Breast epithelium (tissue), 4 donors: ENCODE measurements around the gene MAPK1. TPM values are rescaled to one million over a fixed set of nuclear protein-coding genes. Genes with fewer than 3 reads are reported as not detected.

Experiments
- DNase-seq, 2 donors: peaks; one replicate each; pipeline ENCODE4 v3.0.0-alpha.2; 2019; ENCODE audit warnings: low spot score in 2 of 2
- H3K27ac ChIP-seq, 2 donors: fragments of 200-600 bp; sonication (generic) in 1 of 2; one replicate each; pipeline ENCODE4 v1.5.1; 2016 to 2019; ENCODE audit warnings: mild to moderate bottlenecking in 1 of 2
- H3K27me3 ChIP-seq, 2 donors: fragments of 200-600 bp; sonication (generic) in 1 of 2; one replicate each; pipeline versions ENCODE4 v1.5.1 to v1.6.0; 2017 to 2019; ENCODE audit warnings: control low read depth in 1 of 2, mild to moderate bottlenecking in 1 of 2
- H3K36me3 ChIP-seq: fragments of 200-600 bp; one replicate; pipeline ENCODE4 v1.5.1; 2019
- H3K4me1 ChIP-seq, 2 donors: fragments of 200-600 bp; sonication (generic); one replicate each; pipeline ENCODE4 v1.5.1; 2016 to 2019; ENCODE audit warnings: control low read depth in 1 of 2
- H3K4me3 ChIP-seq, 3 donors: fragments of 200-600 bp; sonication (generic); 1 replicate in 2 of 3; 2 replicates in 1 of 3; pipeline ENCODE4 v1.5.1; 2016 to 2019; ENCODE audit warnings: mild to moderate bottlenecking in 3 of 3, moderate library complexity in 2 of 3
- H3K9me3 ChIP-seq, 2 donors: fragments of 200-600 bp; sonication (generic) in 1 of 2; one replicate each; pipeline ENCODE4 v1.5.1; 2016 to 2019; ENCODE audit warnings: control low read depth in 1 of 2
- CTCF ChIP-seq, 3 donors: fragments of 450-650 bp; IDR thresholded peaks; one replicate each; pipeline ENCODE4 v1.5.1; 2016 to 2017; ENCODE audit warnings: antibody characterized with exemption in 3 of 3, mild to moderate bottlenecking in 3 of 3, moderate library complexity in 3 of 3
- POLR2A ChIP-seq: fragments of 450-650 bp; IDR thresholded peaks from one replicate; pipeline ENCODE4 v1.6.1; 2016; ENCODE audit warnings: antibody characterized with exemption, mild to moderate bottlenecking, moderate library complexity
- POLR2AphosphoS5 ChIP-seq, 3 donors: sonication (generic); formaldehyde crosslinking; IDR thresholded peaks; one replicate each; pipeline ENCODE4 v1.6.1; 2017; ENCODE audit warnings: antibody characterized with exemption in 3 of 3
- intact Hi-C: fragments of 100-400 bp; cut with DNase I; formaldehyde crosslinking; loops from one replicate; pipeline ENCODE4 v1.15.1; 2023; ENCODE audit warnings: low total_unique reads
- total RNA-seq, 3 donors: library from RNA; depleted of rRNA; stranded (reverse); fragments of >200 nt; gene quantifications; one replicate each; pipeline ENCODE4 v1.1.0, GENCODE V29; 2016

MAPK1 gene
- total RNA-seq, 3 donors from 2014 or later: 43.3 to 49.9 (median 44.0) TPM

DNA sequence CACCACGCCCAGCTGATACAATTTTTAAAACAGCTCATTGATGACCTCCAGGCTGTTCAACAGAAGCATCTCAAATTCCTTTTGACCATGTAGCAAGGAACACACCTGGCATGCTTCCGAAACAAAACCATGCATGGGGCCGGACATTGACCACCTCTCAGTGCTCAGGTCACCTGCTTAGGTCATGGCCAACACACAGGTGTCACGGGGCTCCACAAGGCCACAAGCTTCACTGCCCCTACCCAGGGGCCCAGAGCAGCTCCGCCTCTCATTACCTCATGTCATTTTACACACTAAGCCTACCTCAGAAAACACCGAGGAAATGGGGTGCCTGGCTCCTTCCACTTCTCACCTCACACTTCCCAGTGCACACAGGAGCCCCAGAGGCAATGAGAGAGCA is 158.5 kb downstream of the MAPK1 start:
- H3K4me1 ChIP-seq: no peaks in the 10 kb centered on the region
- H3K9me3 ChIP-seq: no peaks in the 10 kb centered on the region
- no peak for TF ChIP-seq POLR2AphosphoS5 (IDR thresholded peaks at IDR 0.05)
- no peak overlapping the region for H3K4me3 ChIP-seq
- no peak overlapping the region for H3K27ac ChIP-seq
- H3K27me3 ChIP-seq: no peaks in the 10 kb centered on the region
- intact Hi-C loops: no loop called here
- H3K36me3 ChIP-seq: no peaks in the 10 kb centered on the region
- no peak for DNase-seq

DNA sequence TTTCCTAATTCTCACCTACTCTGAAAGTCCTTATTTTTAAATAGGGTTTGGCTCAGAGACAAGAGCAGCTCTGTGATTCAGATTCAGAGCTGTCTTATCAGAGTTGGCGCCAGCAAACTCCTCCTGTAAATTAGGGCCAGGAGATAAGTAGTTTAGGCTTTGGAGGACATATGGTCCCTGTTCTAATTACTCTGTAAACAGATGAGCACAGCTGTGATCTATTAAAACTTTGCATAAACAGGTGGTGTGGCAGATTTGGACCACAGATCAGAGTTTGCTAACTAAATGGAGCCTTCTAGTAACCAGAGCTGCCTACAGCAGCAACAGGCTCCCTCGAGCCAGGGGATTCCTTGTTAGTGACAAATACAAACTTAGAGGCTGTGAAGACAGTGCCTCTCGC is 159.8 kb downstream of the MAPK1 start:
- intact Hi-C loops: no loop called here
- H3K27me3 ChIP-seq: no peaks in the 10 kb centered on the region
- TF ChIP-seq POLR2AphosphoS5 (IDR thresholded peaks at IDR 0.05): no peak
- no peak for TF ChIP-seq CTCF (IDR thresholded peaks at IDR 0.05)
- no peak for TF ChIP-seq POLR2A

More for the DNA sequence above, 159.8 kb downstream of the MAPK1 start:
- H3K4me1 ChIP-seq: no peaks in the 10 kb centered on the region
- H3K36me3 ChIP-seq: no peaks in the 10 kb centered on the region
- no peak overlapping the region for H3K27ac ChIP-seq
- H3K4me3 ChIP-seq: no peak overlapping the region
- no peaks in the 10 kb centered on the region for H3K9me3 ChIP-seq
- no peak for DNase-seq

Other genes starting within 250 kb of the MAPK1 start
- gene YDJC, start 237.6 kb downstream of the MAPK1 start, total RNA-seq: 10 to 100 TPM; 15.4 to 33.2 (median 28.2) TPM
- gene CCDC116, start 234.9 kb downstream of the MAPK1 start, total RNA-seq: under 1 TPM in 2 of 3 donors, not detected in 1; 0.15 to 0.33 TPM
- gene SDF2L1, start 225.3 kb downstream of the MAPK1 start, total RNA-seq: 10 to 100 TPM; 23.1 to 50.1 (median 26.6) TPM
- gene PPIL2, start 201.6 kb downstream of the MAPK1 start, total RNA-seq: 10 to 100 TPM; 23.5 to 45.6 (median 39.4) TPM
- 1 to 10 TPM; 7.8 to 8.5 (median 7.9) TPM for gene YPEL1, start 131.9 kb downstream of the MAPK1 start, total RNA-seq
- 10 to 100 TPM; 24.3 to 45.2 (median 28.1) TPM for gene PPM1F, start 85.2 kb upstream of the MAPK1 start, total RNA-seq
- 10 to 100 TPM; 20.2 to 34.8 (median 33.1) TPM for gene TOP3B, start 115.1 kb upstream of the MAPK1 start, total RNA-seq